OCI-LY7 (cell line): ENCODE results near the gene CSNK2A1. TPM values are rescaled to one million over a fixed set of nuclear protein-coding genes. Genes with fewer than 3 reads are reported as not detected.
"Not testable (repeated sequence)": the region's sequence is repeated elsewhere in the genome, so short reads cannot be mapped to it uniquely, and the experiment has no call there.

Experiments used
- BruUV-seq: library from RNA; stranded (reverse); fragments of 400-500 nt; replicated peaks from 2 replicates; lab custom pipeline; 2021; lab: Mats Ljungman, UMichigan
- CTCF ChIA-PET: fragments of 300-600 bp; sonication (Branson Sonifier 250); formaldehyde crosslinking; loops from one replicate; lab custom pipeline; 2022; ENCODE audit warnings: antibody characterized with exemption; ENCODE audit not compliant: unreplicated experiment; lab: Charles Lee
- POLR2A ChIA-PET: fragments of 300-600 bp; sonication (Branson Sonifier 250); formaldehyde crosslinking; loops from one replicate; lab custom pipeline; 2022; ENCODE audit warnings: antibody characterized with exemption; lab: Charles Lee
- DNase-seq: peaks from one replicate; pipeline ENCODE4 v3.0.0-alpha.2; 2015; ENCODE audit warnings: low spot score
- H2AFZ ChIP-seq: fragments of 200-600 bp; sonication (generic), shearing (Covaris generic); 2 replicates; pipeline ENCODE4 v1.6.1; 2014; ENCODE audit warnings: mild to moderate bottlenecking, antibody characterized with exemption, low read length, moderate library complexity
- H3K27ac ChIP-seq: fragments of 200-600 bp; sonication (generic); 2 replicates; pipeline ENCODE4 v1.5.1; 2014; ENCODE audit warnings: mixed run types, low read depth, mild to moderate bottlenecking, moderate library complexity, low read length, inconsistent platforms; ENCODE audit not compliant: poor library complexity, severe bottlenecking
- H3K36me3 ChIP-seq: fragments of 200-600 bp; sonication (generic); 2 replicates; pipeline ENCODE4 v1.6.1; 2014; ENCODE audit warnings: mild to moderate bottlenecking, antibody characterized with exemption, low read length, moderate library complexity, mixed read lengths; ENCODE audit not compliant: insufficient read depth
- H3K4me1 ChIP-seq: fragments of 200-600 bp; sonication (generic); 2 replicates; pipeline ENCODE4 v1.5.1; 2014; ENCODE audit warnings: mild to moderate bottlenecking, low read length; ENCODE audit not compliant: insufficient read depth, poor library complexity, severe bottlenecking
- H3K4me2 ChIP-seq: fragments of 200-600 bp; sonication (generic); 2 replicates; pipeline ENCODE4 v1.6.1; 2014; ENCODE audit warnings: mild to moderate bottlenecking, low read length
- H3K4me3 ChIP-seq: fragments of 200-600 bp; sonication (generic); 2 replicates; pipeline ENCODE4 v1.5.1; 2014; ENCODE audit warnings: mild to moderate bottlenecking, low read depth, low read length; ENCODE audit not compliant: poor library complexity, severe bottlenecking
- H3K79me2 ChIP-seq: fragments of 200-600 bp; sonication (generic); 2 replicates; pipeline ENCODE4 v1.6.1; 2016; ENCODE audit warnings: low read depth, mild to moderate bottlenecking, low read length, moderate library complexity, mixed read lengths; ENCODE audit not compliant: insufficient read depth
- H3K9me2 ChIP-seq: fragments of 200-600 bp; sonication (generic); 2 replicates; pipeline ENCODE4 v1.6.1; 2016; ENCODE audit warnings: mild to moderate bottlenecking, low read length, mixed read lengths; ENCODE audit not compliant: insufficient read depth
- H3K9me3 ChIP-seq: fragments of 200-600 bp; sonication (generic); 2 replicates; pipeline ENCODE4 v1.6.1; 2014; ENCODE audit warnings: mild to moderate bottlenecking, mixed run types, low read length, mixed read lengths
- H4K20me1 ChIP-seq: fragments of 200-600 bp; sonication (generic); 2 replicates; pipeline ENCODE4 v1.6.1; 2014; ENCODE audit warnings: mild to moderate bottlenecking, antibody characterized with exemption, low read length, moderate library complexity, mixed read lengths; ENCODE audit not compliant: insufficient read depth
- EZH2phosphoT487 ChIP-seq: fragments of 200-600 bp; sonication (generic); IDR thresholded peaks from 2 replicates; pipeline ENCODE4 v1.6.1; 2018; ENCODE audit warnings: low read depth, borderline replicate concordance, mild to moderate bottlenecking, mixed run types, antibody characterized with exemption, low read length, moderate library complexity, mixed read lengths
- intact Hi-C: fragments of 100-400 bp; cut with micrococcal nuclease; formaldehyde crosslinking; loops from one replicate; pipeline ENCODE4 v1.10.0; 2022; ENCODE audit not compliant: unreplicated experiment
- total RNA-seq, 2 experiments: library from RNA; depleted of rRNA in 1 of 2; stranded (reverse); fragments of >200 nt in 1 of 2; shearing (Covaris generic) in 1 of 2; gene quantifications; 2 replicates each; pipeline ENCODE4 v1.2.3, GENCODE V29; 2014 to 2022
- TF ChIP-seq, protein P1 (sequence below): fragments of 200-600 bp; sonication (generic); conservative IDR thresholded peaks from 2 replicates; pipeline ENCODE4 v1.5.1; 2014; ENCODE audit warnings: mild to moderate bottlenecking, antibody characterized with exemption, low read length, moderate library complexity, mixed read lengths

CSNK2A1 gene
- total RNA-seq, 2 experiments from 2014 or later: 90.8 to 164 TPM

DNA sequence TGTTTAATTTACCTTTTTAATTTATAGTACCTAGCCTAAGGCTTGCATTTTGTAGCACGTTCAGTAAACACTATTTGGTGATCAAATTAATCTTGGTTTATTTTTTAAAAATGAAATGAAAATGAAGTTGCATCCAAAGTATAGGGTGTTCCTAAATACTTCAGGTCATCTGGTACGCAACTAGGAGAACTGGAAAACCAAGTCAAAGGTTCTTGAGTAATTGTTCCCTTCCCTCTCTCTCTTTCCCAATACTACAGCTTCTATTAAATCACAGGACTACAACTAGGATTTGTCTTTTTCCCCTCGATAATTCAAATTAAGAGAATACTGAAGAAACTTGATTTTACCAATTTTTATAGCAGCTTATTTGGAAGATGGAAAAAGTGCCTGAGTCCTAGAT, 27.9 kb downstream of the CSNK2A1 start:
- H3K9me3 ChIP-seq: peaks cover 11% of the 10 kb centered on the region; the same call in 1 of the 2 replicates
- DNase-seq: no peak
- CTCF ChIA-PET: no interaction called here
- no peak overlapping the region for H2AFZ ChIP-seq
- no peak overlapping the region for H3K27ac ChIP-seq
- no peak overlapping the region for H3K4me3 ChIP-seq
- peaks cover 77% of the 10 kb centered on the region for H3K36me3 ChIP-seq
- H3K79me2 ChIP-seq: peaks cover 99% of the 10 kb centered on the region
- no peak overlapping the region for H3K4me2 ChIP-seq
- H3K4me1 ChIP-seq: peaks cover 4% of the 10 kb centered on the region
- no peak for TF ChIP-seq EZH2phosphoT487
- TF ChIP-seq, protein P1, sequence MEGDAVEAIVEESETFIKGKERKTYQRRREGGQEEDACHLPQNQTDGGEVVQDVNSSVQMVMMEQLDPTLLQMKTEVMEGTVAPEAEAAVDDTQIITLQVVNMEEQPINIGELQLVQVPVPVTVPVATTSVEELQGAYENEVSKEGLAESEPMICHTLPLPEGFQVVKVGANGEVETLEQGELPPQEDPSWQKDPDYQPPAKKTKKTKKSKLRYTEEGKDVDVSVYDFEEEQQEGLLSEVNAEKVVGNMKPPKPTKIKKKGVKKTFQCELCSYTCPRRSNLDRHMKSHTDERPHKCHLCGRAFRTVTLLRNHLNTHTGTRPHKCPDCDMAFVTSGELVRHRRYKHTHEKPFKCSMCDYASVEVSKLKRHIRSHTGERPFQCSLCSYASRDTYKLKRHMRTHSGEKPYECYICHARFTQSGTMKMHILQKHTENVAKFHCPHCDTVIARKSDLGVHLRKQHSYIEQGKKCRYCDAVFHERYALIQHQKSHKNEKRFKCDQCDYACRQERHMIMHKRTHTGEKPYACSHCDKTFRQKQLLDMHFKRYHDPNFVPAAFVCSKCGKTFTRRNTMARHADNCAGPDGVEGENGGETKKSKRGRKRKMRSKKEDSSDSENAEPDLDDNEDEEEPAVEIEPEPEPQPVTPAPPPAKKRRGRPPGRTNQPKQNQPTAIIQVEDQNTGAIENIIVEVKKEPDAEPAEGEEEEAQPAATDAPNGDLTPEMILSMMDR: no peak
- H4K20me1 ChIP-seq: 0 out of 2 replicates have a peak, but pooled peaks cover 14% of the 10 kb centered on the region
- no peaks in the 10 kb centered on the region for H3K9me2 ChIP-seq
- intact Hi-C loops: no loop called here
- no TSS peak for BruUV-seq
- POLR2A ChIA-PET: no interaction called here

DNA sequence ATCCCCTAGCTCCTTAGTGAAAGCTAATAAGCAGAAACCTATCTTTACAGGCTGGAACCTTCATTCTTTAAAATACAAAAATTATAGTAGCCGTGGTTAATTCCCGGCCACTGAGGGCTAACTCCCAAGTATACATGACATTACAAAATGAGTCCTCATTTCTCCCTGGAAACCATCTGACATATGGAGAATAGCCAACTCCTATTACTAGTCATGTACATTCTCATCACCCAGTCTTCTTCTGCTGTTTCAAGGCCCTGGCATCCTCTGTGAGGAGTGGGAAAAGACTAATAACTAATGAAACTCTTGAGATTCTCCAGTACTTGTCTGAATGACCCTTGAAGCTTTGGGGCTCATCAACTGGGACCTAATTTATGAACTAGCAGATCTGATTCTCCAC, 30.2 kb downstream of the CSNK2A1 start:
- Histone ChIP-seq H3K79me2 (peaks cover 97% of the 10 kb centered on the region), H3K9me3 (no peaks in the 10 kb centered on the region), H2AFZ (no peak overlapping the region), H3K9me2 (no peaks in the 10 kb centered on the region), H3K4me1 (peaks cover 16% of the 10 kb centered on the region), H3K4me2 (no peak overlapping the region), H3K27ac (no peak overlapping the region), H3K4me3 (no peak overlapping the region), H3K36me3 (peaks cover 75% of the 10 kb centered on the region), H4K20me1 (0 out of 2 replicates have a peak, but pooled peaks cover 14% of the 10 kb centered on the region)
- TF ChIP-seq EZH2phosphoT487: no peak
- TF ChIP-seq, protein P1: no peak
- CTCF ChIA-PET: interaction anchor here (0.6 kb wide), 1 partner anchor 773 kb away, joined by 3 read pairs; no protein-coding TSS in a partner anchor
- no TSS peak for BruUV-seq
- no peak for DNase-seq
- intact Hi-C loops: no loop called here
- POLR2A ChIA-PET: no interaction called here

DNA sequence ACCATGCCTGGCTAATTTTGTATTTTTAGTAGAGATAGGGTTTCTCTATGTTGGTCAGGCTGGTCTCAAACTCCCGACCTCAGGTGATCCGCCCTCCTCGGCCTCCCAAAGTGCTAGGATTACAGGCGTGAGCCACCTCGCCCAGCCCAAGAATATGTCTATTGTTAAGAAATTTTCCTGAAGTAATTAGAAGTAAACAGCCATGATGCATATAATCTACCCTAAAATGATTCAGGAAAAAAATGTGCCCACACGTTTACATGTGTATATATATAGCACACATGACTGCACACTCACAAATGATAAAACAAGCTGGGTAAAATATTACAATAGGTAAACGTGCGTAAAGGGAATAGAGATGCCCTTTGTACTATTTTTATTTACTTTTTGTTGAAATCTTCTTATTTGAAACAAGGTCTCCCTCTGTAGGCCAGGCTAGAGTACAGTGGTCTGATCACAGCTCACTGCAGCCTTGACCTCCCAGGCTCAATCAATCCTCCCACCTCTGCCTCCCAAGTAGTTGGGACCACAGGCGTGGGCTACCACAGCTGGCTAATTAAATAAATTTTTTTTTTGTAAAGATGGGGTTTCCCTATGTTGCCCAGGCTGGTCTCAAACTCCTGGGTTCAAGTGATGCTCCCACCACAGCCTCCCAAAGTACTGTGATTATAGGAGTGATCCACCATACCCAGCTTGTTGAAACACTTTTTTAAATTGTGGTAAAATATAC, 33.1 kb downstream of the CSNK2A1 start:
- TF ChIP-seq, protein P1: 0 out of 2 replicates have a peak, but pooled peaks have one; percentile 16
- H3K4me3 ChIP-seq, H3K27ac ChIP-seq, intact Hi-C loops, DNase-seq, CTCF ChIA-PET, BruUV-seq, H3K9me2 ChIP-seq, H3K9me3 ChIP-seq, H2AFZ ChIP-seq, H3K4me2 ChIP-seq: not testable (repeated sequence)
- peaks cover 16% of the 10 kb centered on the region for H3K4me1 ChIP-seq
- H4K20me1 ChIP-seq: peaks cover 14% of the 10 kb centered on the region
- H3K79me2 ChIP-seq: peaks cover 74% of the 10 kb centered on the region
- peaks cover 77% of the 10 kb centered on the region for H3K36me3 ChIP-seq
- POLR2A ChIA-PET: interaction anchor here (0.6 to 1.5 kb wide), 3 partner anchors 16 to 27 kb away, joined by 4 read pairs; no protein-coding TSS in a partner anchor

DNA sequence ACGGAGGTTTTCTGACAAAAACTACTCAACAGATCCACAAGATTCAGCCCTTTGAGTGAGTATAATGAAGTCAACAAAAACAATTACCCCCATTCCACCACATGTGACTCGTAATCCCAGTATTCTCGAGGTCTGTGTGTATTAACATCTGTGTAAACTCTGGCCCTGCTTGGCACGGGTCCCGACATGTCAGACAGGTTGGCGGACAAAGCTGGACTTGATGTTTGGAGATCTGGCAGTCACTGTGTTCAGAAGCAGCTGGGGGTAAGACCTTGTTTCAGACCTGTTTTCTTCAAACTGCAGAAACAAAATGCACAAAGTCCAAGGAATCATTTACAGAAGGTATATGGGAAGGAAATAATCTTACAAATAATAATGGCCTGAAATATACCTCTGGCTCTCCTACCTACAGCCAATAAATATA, 35.2 kb downstream of the CSNK2A1 start:
- peaks cover 16% of the 10 kb centered on the region for H3K4me1 ChIP-seq
- H4K20me1 ChIP-seq: peaks cover 14% of the 10 kb centered on the region
- peaks cover 79% of the 10 kb centered on the region for H3K36me3 ChIP-seq
- H3K9me2 ChIP-seq, H3K9me3 ChIP-seq, CTCF ChIA-PET, intact Hi-C loops, H3K27ac ChIP-seq, H3K4me3 ChIP-seq, H2AFZ ChIP-seq, DNase-seq, H3K4me2 ChIP-seq, BruUV-seq: not testable (repeated sequence)
- POLR2A ChIA-PET: interaction anchor here (0.7 to 1.4 kb wide), 3 partner anchors 14 to 254 kb away, joined by 4 to 5 read pairs (median 4); no protein-coding TSS in a partner anchor
- peaks cover 53% of the 10 kb centered on the region for H3K79me2 ChIP-seq
